Measurements from ENCODE around the gene METTL27. TPM values are rescaled to one million over a fixed set of nuclear protein-coding genes. Genes with fewer than 3 reads are reported as not detected.

Gene METTL27
- total RNA-seq, 2 experiments from 2014 or later = 1.6 to 2.1 TPM

DNA sequence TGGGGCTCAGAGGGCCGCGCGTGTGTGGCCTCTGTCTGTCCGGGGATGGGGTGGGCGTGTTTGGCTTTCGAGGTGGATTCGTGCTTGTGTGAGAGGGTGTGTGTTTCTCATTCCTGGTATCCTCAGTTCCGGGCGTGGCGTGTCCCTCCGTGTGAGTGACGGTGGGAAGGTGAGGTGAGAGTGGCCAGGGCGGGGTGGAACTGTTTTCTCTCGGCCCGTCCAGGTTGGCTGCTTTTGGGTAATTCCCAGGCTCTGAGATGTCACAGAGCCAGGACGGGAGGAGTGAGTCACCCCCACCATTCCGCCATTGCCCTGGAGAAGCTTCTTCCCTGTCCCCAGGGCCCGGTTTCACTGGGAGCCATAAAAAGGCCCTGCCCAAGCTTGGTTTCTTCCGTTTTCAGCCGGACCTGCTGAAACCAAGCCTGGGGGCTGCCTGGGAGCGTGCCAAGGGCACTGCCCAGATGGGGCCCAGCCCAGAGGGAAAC is 32.8 kb downstream of the METTL27 start:
- Histone ChIP-seq H3K4me3 (ENCODE audit: low read length) (no peak overlapping the region), H3K36me3 (ENCODE audit: insufficient read depth, low read length) (no peaks in the 10 kb centered on the region), H3K9me3 (ENCODE audit: control insufficient read depth in 1 of 2, insufficient read depth in 1 of 2, low read length in 2 of 2) (peaks cover 11 to 21% of the 10 kb centered on the region in 2 experiments), H3K4me1 (ENCODE audit: insufficient read depth, low read length) (peaks cover 4% of the 10 kb centered on the region), H3K27me3 (ENCODE audit: control insufficient read depth in 1 of 2, insufficient read depth in 2 of 2, low read length in 2 of 2) (peaks cover 0 to 4% of the 10 kb centered on the region in 2 experiments), H3K27ac (ENCODE audit: low read depth in 1 of 2, low read length in 2 of 2) (no peak overlapping the region)
- H3K36me3 Mint-ChIP-seq (ENCODE audit: low read depth) = no peaks in the 10 kb centered on the region
- no peak for DNase-seq
- TF ChIP-seq, protein P1, sequence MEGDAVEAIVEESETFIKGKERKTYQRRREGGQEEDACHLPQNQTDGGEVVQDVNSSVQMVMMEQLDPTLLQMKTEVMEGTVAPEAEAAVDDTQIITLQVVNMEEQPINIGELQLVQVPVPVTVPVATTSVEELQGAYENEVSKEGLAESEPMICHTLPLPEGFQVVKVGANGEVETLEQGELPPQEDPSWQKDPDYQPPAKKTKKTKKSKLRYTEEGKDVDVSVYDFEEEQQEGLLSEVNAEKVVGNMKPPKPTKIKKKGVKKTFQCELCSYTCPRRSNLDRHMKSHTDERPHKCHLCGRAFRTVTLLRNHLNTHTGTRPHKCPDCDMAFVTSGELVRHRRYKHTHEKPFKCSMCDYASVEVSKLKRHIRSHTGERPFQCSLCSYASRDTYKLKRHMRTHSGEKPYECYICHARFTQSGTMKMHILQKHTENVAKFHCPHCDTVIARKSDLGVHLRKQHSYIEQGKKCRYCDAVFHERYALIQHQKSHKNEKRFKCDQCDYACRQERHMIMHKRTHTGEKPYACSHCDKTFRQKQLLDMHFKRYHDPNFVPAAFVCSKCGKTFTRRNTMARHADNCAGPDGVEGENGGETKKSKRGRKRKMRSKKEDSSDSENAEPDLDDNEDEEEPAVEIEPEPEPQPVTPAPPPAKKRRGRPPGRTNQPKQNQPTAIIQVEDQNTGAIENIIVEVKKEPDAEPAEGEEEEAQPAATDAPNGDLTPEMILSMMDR (IDR thresholded peaks at IDR 0.05) = no peak
- no peak overlapping the region for H3K4me3 Mint-ChIP-seq
- no peaks in the 10 kb centered on the region for H3K4me1 Mint-ChIP-seq (ENCODE audit: low read depth)
- no peak for ATAC-seq (ENCODE audit: poor library complexity)
- H3K9me3 Mint-ChIP-seq = no peaks in the 10 kb centered on the region
- peaks cover 12% of the 10 kb centered on the region for H3K27me3 Mint-ChIP-seq
- ChIA-PET POLR2A (no interaction called here), CTCF (no interaction called here)
- no peak overlapping the region for H3K27ac Mint-ChIP-seq
- intact Hi-C loops (cut with DNase I, micrococcal nuclease) = no loop called here

DNA sequence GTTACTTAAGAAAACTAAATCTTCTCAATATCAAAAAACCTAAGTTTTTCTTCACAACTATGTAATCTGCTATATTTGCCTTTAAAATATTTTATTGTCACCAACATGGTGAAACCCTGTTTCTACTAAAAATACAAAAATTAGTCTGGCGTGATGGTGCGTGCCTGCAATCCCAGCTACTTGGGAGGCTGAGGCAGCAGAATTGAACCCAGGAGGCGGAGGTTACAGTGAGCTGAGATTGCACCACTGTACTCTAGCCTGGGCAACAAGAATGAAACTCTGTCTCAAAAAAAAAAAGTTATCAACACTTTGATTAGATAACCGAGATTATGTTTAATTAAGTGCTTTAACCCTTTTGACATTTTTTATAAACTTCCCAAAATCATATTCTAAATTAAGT is 39.9 kb downstream of the METTL27 start:
- ATAC-seq (ENCODE audit: poor library complexity) (no peak), DNase-seq (no peak)
- H3K4me3 ChIP-seq (ENCODE audit: low read length) = no peak overlapping the region
- Mint-ChIP-seq H3K36me3 (ENCODE audit: low read depth) (no peaks in the 10 kb centered on the region), H3K9me3 (no peaks in the 10 kb centered on the region), H3K4me1 (ENCODE audit: low read depth) (no peaks in the 10 kb centered on the region), H3K27me3 (peaks cover 10% of the 10 kb centered on the region), H3K4me3 (no peak overlapping the region), H3K27ac (no peak overlapping the region)
- no peak overlapping the region for H3K27ac ChIP-seq (ENCODE audit: low read depth in 1 of 2, low read length in 2 of 2)
- no peaks in the 10 kb centered on the region for H3K36me3 ChIP-seq (ENCODE audit: insufficient read depth, low read length)
- H3K4me1 ChIP-seq (ENCODE audit: insufficient read depth, low read length) = no peaks in the 10 kb centered on the region
- H3K9me3 ChIP-seq (ENCODE audit: control insufficient read depth in 1 of 2, insufficient read depth in 1 of 2, low read length in 2 of 2) = no peaks in the 10 kb centered on the region
- TF ChIP-seq, protein P1 (IDR thresholded peaks at IDR 0.05) = no peak
- H3K27me3 ChIP-seq (ENCODE audit: control insufficient read depth in 1 of 2, insufficient read depth in 2 of 2, low read length in 2 of 2) = no peaks in the 10 kb centered on the region
- intact Hi-C loops (cut with DNase I, micrococcal nuclease) = no loop called here
- ChIA-PET CTCF (no interaction called here), POLR2A (no interaction called here)

GRCh38 chr7:73801577-73801976 is 40.7 kb downstream of the METTL27 start:
- intact Hi-C loops (cut with DNase I, micrococcal nuclease) = no loop called here
- ATAC-seq (ENCODE audit: poor library complexity) (no peak), DNase-seq (no peak)
- H3K4me1 Mint-ChIP-seq (ENCODE audit: low read depth) = no peaks in the 10 kb centered on the region
- no peaks in the 10 kb centered on the region for H3K36me3 ChIP-seq (ENCODE audit: insufficient read depth, low read length)
- TF ChIP-seq, protein P1 (IDR thresholded peaks at IDR 0.05) = no peak
- POLR2A ChIA-PET = no interaction called here
- CTCF ChIA-PET = no interaction called here
- no peaks in the 10 kb centered on the region for H3K27me3 ChIP-seq (ENCODE audit: control insufficient read depth in 1 of 2, insufficient read depth in 2 of 2, low read length in 2 of 2)
- no peak overlapping the region for H3K27ac ChIP-seq (ENCODE audit: low read depth in 1 of 2, low read length in 2 of 2)
- no peaks in the 10 kb centered on the region for H3K4me1 ChIP-seq (ENCODE audit: insufficient read depth, low read length)
- peaks cover 10% of the 10 kb centered on the region for H3K27me3 Mint-ChIP-seq
- H3K9me3 Mint-ChIP-seq = no peaks in the 10 kb centered on the region
- no peak overlapping the region for H3K4me3 Mint-ChIP-seq
- no peaks in the 10 kb centered on the region for H3K36me3 Mint-ChIP-seq (ENCODE audit: low read depth)
- H3K27ac Mint-ChIP-seq = no peak overlapping the region
- no peak overlapping the region for H3K4me3 ChIP-seq (ENCODE audit: low read length)
- no peaks in the 10 kb centered on the region for H3K9me3 ChIP-seq (ENCODE audit: control insufficient read depth in 1 of 2, insufficient read depth in 1 of 2, low read length in 2 of 2)
